Activated gamma-delta T cell treated with anti-CD3 and anti-CD28 coated beads, Interleukin-2, amount 50 U/mL, for 16 hours (primary cell): ENCODE results near the gene NUDT3.
"Not testable (repeated sequence)": the region's sequence is repeated elsewhere in the genome, so short reads cannot be mapped to it uniquely, and the experiment has no call there.

ENCODE experiments used
- DNase-seq: peaks from one replicate; pipeline ENCODE4 v3.0.0-alpha.2; 2020; ENCODE audit warnings: low read depth

NUDT3 gene

DNA sequence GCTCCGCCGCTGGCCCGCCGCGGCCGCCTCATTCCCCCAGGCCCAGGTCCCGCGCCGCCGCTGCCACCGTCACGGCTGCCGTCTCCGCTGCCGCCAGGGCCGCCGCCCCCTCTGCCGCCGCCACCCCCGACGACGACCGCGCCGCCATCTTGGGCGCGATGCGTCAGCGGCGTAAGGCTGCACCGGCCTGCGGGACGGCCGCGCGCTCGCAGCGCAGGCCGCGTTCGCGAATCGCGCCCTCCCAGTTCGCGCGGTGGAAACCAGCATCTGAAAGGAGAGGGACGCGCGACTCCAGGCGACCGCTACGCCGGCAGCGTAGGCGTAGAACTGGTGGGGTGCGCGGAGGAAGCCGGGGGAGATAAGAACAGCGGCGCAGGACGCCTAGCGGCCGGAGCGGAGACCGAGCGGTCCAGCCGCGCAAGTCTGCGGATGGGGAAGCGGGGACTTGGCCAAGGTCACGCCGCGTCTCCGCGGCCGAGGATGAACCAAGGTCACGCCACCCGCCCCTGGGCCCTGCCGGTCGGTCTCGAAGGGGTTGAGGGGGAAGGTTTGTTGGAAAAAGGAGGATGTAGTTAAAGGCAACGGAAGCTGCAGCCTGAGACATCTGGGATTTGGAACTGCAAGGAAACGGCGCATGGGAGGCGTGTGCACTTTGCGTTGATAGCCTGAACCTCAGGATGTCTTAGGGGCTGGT lies at the start of gene NUDT3:
Gene NUDT3 (minus strand): TSS at position 173 of the 694 bp plus-strand sequence. CDS start 307 bp downstream, outside the sequence.
- DNase-seq: peak; percentile 89

DNA sequence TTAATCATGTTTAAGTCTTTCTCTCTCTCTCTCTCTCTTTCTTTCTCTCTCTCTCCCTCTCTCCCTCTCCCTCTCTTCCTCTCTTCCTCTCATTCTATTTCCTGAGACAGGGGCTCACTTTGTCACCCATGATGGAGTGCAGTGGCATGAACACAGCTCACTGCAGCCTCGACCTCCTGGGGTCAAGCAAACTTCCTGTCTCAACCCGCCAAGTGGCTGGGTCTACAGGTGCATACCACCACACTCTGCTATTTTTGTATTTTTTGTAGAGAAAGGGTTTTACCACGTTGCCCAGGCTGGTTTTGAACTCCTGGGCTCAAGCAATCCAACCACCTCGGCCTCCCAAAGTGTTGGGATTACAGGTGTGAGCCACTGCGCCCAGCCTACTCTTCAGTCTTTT lies 49.1 kb upstream of the NUDT3 start:
- no peak for DNase-seq

DNA sequence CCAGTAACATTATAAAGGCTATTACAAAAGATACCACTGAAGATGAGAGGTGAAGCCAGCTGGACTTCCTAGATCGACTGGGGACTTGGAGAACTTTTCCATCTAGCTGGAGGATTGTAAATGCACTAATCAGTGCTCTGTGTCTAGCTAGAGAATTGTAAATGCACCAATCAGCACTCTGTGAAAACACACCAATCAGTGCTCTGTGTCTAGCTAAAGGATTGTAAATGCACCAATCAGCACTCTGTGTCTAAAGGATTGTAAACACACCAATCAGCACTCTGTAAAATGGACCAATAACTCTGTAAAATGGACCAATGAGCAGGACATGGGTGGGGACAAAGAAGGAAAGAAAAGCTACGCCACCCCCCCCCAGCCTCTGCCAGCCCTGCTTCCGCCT lies 47.0 kb upstream of the NUDT3 start:
- DNase-seq: no peak

DNA sequence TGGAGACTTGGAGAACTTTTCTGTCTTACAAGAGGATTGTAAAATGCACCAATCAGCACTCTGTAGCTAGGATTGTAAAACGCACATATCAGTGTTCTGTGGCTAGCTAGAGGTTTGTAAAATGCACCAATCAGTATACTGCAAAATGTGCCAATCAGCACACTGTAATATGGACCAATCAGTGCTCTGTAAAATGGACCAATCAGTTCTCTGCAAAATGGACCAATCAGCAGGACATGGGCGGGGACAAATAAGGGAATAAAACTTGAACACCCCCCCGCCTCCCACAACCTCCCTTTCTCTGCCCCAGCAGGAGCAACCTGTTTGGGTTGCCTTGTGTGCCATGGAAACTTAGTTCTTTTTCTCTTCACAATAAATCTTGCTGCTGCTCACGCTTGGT lies 46.2 kb upstream of the NUDT3 start:
- DNase-seq: no peak

DNA sequence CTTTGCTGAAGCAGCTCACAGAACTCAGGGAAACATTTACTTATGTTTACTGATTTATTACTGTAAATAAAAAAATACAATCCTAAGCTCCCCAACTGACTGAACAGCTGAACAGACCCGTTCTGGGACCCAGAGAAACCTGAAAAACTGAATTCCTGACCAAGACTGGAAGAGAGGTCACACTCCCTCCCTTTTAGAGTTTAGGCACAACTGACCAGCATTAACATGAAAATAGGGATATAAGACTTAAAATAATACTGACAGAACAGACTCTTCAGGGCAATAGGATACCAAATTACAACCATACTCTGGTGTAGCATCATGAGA lies 45.1 kb upstream of the NUDT3 start:
- no peak for DNase-seq

DNA sequence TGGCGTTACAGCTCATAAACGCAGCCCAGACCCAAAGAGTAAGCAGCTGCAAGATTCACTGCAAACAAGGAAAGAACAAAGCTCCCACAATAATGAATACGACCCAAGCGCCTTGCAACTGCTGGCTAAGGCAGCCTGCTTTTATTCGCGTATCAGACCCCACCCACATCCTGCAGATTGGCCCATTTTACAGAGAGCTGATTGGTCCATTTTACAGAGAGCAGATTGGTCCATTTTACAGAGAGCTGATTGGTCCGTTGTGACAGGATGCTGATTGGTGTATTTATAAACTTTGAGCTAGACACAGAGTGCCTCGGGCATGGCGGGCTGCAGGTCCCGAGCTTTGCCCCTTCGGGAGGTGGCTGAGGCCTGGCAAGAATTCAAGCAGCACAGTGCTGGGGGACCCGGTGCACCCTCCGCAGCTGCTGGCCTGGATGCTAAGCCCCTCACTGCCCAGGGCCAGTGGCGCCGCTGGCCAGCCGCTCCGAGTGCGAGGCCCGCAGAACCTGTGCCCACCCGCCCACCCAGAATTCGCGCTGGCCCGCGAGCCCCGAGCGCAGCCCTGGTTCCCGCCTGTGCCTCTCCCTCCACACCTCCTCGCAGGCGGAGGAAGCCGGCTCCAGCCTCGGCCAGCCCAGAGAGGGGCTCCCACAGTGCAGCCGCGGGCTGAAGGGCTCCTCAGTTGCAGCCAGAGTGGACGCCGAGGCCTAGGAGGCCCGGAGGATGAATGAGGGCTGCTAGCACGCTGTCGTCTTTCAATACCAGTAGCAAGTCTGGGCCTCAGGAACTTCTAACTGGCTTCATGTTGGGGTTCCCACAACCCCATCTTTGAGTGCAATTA lies 44.6 kb upstream of the NUDT3 start:
- DNase-seq: no peak

DNA sequence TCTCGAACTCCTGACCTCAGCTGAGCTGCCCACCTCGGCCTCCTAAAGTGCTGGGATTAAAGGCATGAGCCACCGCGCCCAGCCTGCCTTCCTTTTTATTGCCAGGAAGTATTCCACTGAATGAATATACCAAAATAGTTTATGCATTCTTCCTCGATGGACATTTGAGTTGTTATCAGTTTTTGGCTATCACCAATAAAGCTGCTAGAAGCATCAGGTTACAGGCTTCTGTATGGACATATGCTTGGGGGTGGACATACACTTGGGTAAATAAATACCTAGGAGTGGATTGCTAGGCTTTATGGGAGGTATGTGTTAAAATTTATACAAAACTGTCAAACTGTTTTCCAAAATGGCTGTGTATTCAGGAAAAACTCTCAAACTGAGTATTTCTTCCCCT lies 43.4 kb upstream of the NUDT3 start:
- no peak for DNase-seq

DNA sequence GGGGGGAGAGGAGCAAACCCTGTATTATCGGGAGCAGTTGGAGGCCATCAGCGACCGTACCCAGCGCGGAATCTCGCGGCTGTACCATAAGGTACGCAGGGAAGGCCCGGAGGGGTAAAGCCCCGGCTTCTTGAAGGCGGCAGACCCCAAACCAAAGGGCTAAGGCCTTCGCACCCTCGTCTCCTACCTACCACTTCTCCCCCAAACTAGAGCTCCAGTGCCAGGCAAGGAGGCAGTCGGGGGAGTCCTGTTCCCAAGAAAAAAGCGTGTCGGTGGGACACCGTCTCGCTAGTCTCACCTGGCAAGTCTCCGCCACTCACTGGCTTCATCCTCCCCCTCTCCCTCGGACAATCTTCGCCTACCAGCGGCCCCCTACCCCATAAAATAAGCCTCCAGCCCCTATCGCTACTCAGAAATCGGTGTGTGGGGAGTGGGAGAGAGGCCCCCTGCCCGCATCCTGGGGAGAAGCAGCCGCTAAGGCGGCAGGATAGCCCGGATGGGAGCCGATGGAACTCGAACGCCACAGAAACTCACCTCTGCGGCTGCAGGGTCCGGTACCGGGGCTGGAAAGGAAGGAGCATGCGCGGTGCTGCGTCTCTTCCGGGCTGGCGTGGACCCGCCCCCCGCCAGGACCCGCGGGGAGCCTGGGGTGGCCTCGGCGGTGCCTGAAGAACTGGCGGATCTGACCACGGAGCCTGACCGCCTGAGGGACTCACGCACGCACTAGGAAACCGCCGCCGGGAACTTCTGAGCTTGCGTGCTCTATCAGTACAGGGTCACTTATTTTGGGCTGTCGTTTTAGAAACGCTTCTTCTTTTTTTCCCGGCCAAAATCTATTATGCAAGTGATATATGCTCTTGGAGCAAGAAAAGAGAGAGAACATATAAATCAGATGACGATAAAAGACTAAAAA lies 33.3 kb upstream of the NUDT3 start, which contains the start of gene RPS10:
Gene RPS10 (minus strand): TSS at position 572 of the 913 bp plus-strand sequence. CDS start 848 bp downstream, outside the sequence.
- peak; percentile 85 for DNase-seq

DNA sequence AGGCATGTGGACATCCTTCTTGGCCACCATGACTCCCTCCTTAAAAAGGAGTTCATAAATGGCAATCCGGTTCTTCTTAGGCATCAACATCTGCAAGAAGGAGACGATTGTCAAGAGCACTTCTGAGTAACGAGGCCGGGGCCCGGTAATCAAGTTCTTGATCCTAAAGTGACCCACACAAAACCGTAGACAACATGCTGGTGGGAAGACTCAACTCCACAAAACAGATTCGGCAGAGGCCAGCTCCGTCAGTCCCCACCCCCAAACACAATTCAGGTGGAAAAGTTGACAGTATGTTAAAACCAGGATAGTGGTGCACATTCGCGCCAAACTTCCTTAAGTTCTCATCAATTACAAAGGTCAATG lies 32.6 kb upstream of the NUDT3 start:
- no peak for DNase-seq

DNA sequence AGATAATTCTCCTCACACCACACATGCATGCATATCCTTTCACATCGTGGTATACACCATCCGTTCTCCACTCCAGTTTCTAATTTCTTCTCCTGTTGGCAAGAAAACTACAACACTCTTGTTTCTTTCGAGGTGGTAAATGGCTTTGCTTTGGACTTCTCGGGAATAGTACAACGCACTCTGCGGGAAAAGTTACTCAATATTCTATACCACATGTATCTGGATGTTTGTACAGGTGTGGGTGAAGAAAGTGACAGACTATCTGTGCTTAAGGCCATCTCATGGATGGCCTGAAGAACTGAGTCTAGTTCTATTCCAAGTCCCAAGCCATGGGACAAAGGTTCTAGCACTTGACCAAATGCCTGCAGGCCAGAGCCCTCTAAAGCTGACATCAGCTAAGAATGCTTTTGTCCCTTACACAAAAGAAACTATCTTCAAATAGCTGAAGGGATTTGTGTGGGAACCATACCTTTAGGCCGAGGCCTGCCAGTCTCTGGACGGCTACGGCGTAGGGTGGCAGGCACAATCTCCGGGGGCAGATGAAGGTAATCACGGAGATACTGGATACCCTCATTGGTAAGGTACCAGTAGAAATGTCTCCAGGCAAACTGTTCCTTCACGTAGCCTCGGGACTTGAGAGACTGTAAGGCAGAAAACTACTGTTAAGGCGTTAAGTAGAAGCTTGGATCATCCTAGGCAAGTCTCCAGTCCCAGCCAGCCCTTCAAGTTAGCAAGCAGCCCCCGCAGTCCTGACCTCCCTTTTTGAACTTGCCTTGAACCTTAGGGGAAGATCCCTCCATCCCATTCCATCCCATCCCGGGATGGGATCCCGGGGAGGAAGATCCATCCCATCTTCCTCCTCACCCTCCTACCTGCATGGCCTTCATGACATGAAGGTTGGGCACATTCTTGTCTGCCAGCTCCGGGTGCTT lies 32.0 kb upstream of the NUDT3 start:
- no peak for DNase-seq

DNA sequence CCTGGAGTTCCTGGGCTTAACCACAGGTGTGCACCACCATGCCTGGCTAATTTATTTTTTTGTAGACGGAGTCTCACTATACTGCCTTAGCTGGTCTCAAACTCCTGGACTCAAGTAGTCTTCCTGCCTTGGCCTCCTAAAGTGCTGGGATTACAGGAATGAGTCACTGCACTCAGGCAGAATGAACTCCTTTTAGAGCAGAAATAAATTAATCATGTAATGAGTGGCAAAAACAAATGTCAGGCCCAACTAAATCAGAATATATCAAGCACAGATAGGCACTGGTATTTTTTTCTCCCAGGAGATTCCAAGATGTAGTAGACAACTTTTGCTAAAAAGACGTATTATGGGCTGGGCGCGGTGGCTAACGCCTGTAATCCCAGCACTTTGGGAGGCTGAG lies 30.8 kb upstream of the NUDT3 start:
- DNase-seq: no peak

DNA sequence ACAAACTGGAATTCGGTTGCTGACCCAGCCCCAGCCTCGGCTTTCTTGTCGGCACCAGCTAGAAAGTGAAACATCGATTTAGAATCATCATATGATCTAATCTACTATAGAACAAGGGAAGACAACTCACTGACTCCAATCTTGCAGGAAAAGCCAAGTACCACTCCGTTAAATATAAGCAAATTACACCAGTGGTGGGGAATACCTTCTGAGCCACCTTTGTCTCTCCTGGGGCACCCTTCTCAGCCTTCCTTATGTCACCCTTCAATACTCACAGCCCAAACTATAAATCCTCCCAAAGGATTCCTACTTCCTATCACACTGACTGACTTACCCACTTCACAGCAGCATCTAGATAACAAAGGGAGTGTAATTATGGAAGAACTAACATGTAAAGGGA lies 25.9 kb upstream of the NUDT3 start:
- no peak for DNase-seq

DNA sequence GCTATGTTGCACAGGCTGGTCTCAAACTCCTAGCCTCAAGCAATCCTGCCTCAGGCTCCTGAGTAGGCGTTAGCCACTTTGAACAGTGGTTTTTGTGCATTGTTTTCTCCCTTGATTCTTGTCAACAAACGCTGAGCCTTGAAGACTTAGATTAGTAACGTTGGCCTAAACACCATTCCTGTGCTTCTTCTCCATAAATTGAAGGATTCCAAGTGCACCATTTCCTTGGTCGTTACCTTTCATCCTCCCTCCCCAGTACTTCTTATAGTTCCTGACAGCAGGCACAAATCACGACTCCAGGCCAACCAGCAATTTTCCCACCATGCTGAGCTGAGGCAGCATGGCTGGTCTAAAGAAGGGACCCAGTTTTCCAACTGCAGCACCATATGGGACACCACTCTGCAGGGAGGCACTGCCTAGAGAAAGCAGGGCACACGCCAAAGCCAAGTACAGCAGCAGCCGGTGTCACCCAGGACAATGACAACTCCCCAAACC lies 24.5 kb upstream of the NUDT3 start:
- no peak for DNase-seq

DNA sequence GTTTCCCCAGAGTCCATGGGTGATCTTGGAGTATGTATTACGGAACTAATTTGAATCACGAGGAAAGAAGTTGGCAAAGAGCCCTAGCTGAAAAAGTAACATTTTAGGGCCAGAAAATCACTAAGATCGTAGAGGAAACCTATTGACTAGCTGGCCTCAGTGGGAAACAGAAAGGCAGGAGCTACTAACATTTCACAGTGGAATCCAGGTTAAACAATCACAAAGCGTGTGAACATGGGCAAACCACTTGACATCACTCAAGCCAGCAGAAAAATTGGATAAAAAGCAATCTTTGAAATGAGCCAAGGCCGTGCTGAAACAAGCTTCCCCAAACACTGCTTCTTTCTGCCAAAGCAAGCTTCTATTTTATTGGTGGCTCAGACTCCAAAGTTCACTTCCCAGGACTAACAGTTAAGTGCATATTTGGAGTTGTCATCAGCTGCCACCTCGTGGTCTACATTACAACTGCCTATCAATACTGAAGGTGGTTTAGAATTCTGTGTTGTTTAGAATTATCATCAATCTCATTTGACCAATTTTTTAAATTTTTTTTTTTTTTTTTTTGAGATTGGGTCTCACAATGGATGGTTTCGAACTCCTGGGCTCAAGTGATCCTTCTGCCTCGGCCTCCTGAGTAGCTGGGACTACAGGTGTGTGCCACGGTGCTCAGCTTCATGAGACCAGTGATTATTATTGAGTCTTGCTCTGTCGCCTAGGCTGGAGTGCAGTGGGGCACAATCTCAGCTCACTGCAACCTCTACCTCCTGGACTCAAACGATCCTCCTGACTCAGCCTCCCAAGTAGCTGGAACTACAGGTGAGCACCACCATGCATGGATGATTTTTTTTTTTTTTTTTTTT lies 22.8 kb upstream of the NUDT3 start:
- no peak for DNase-seq

DNA sequence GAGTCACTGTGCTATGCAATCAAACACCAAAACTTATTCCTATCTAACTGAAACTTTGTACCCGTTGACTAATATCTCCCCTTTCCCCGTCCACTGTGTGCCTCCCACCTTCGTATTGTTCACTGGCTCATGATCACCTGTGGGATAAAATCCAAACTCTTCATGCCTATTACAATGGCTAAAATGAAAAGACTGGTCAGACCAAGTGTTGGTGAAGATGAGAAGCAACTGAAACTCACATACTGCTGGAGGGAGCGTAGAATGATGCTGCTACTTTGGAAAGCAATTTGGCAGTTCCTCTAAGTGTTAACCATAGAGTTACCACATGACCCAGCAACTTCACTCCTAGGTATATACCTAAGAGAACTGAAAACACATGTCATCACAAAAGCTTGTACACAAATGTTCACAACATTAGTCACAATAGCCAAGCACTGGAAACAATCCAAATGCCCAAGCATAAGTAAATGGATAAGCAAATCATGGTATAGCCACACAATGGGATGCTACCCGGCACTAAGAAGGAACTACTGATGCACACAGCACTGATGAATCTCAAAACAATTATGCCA lies 20.3 kb upstream of the NUDT3 start:
- DNase-seq: no peak

DNA sequence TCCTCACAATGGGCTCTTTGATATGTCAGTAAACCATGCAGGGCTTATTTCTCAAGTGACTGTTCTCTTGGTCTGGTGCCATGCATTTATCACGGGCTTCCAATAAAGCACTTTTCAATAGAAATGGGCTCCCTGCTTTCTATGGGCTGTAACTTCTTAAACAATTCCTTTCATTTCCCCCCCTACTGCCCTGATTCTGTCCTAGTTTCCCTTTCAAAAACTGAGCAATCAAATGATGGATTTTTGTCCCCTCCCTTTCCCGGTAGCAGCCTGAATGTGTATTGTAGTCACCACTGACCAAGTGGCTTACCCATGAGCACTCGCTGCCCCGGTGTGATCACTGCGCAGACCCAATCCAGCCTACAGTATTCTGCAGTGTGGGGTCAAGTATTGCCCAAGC lies 19.5 kb upstream of the NUDT3 start:
- no peak for DNase-seq

DNA sequence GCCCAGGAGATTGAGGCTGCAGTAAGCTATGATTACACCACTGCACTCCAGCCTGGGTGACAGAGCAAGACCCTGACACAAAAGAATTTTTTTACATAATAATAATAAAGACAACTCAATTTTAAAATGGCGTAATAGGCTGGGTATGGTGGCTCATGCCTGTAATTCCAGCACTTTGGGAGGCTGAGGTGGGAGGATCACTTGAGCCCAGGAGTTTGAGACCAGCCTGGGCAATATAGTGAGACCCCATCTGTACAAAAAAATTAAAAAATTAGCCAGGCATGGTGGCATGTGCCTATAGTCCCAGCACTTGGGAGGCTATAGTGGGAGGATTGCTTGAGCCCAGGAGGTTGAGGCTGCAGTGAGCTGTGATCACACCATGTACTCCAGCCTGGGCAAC lies 15.4 kb upstream of the NUDT3 start:
- DNase-seq: not testable (repeated sequence)

DNA sequence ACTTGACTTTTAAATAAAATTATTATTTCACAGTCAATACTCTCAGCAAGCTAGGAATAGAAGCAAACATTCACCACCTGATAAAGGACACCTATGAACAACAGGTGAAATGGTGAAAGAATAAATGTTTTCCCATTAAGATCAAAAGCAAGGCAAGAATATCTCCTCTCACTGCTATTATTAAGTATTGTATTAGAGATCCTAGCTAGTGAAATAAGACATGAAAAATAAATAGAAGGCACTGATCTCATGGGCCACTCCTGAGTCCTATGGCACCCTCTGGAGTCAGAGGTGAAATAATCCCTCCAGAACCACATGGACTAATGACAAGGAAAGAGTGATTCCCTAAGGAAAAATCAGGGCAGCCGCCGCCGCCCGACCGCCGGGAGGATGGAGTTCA lies 4.0 kb upstream of the NUDT3 start:
- no peak for DNase-seq

DNA sequence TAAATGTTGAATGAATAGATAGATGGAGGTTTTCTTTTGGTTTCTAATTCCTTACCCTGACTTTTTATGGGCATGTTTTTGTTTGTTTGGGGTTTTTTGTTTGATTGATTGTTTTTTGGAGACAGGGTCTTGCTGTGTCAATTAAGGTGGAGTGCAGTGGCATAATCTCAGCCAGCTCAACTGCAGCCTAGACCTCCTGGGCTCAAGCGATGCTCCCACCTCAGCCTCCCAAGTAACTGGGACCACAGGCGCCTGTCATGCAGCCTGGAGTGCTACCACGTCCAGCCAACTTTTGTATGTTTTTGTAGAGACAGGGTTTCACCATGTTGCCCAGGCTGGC lies 1.5 kb upstream of the NUDT3 start:
- no peak for DNase-seq
